ENCODE results near the gene DCLK1. TPM values are rescaled to one million over a fixed set of nuclear protein-coding genes. Genes with fewer than 3 reads are reported as not detected.
A peak's percentile ranks its signal among the peaks of the same experiment; 100 is the strongest.
"Not testable (repeated sequence)": the region's sequence is repeated elsewhere in the genome, so short reads cannot be mapped to it uniquely, and the experiment has no call there.

The DCLK1 gene
- polyA plus RNA-seq, 6 donors from 2014 or later, result not detected

GRCh38 chr13:36090592-36090991, 40.6 kb downstream of the DCLK1 start:
- H3K9me3 Mint-ChIP-seq, result peaks cover 0 to 10% (median 6%) of the 10 kb centered on the region in 7 donors
- no peak for DNase-seq
- H3K27me3 Mint-ChIP-seq, result no peaks in the 10 kb centered on the region
- H3K27ac Mint-ChIP-seq, result no peak overlapping the region
- H3K4me1 Mint-ChIP-seq, result no peaks in the 10 kb centered on the region
- peak overlapping the region in 1 of 8 donors; percentile 34 for H3K4me3 Mint-ChIP-seq
- no peaks in the 10 kb centered on the region for H3K36me3 Mint-ChIP-seq
- ATAC-seq (ENCODE audit: low read depth in 2 of 2), result no peak

- Mint-ChIP-seq H3K4me3 (no peak overlapping the region), H3K4me1 (no peaks in the 10 kb centered on the region), H3K27me3 (no peaks in the 10 kb centered on the region), H3K27ac (no peak overlapping the region), H3K9me3 (peaks cover 0 to 10% (median 6%) of the 10 kb centered on the region in 7 donors), H3K36me3 (no peaks in the 10 kb centered on the region)
- ATAC-seq (ENCODE audit: low read depth in 2 of 2) (no peak), DNase-seq (no peak)
Measured at GRCh38 chr13:36089130-36089647, 42.0 kb downstream of the DCLK1 start.

DNA sequence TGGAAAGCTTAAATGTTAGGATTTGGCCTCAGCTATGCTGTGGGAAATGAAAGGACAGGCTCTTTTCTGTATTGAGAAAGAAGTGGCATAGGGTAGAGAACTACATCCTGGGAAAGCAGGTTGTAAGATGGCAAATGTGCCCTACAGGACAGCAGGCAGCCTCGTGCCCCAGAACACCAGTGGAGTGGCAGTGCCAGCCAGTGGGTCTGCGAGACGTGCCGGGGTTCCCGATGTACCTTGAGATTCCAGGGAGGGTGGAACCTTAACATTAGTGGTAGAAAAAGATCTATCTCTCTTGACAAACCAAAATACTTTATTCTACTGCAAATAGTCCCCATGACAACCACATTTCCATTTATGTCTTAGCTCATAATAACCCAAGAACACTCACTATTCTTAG, 42.7 kb downstream of the DCLK1 start:
- Mint-ChIP-seq H3K4me3 (no peak overlapping the region), H3K9me3 (peaks cover 0 to 10% (median 6%) of the 10 kb centered on the region in 7 donors), H3K36me3 (no peaks in the 10 kb centered on the region), H3K27me3 (no peaks in the 10 kb centered on the region), H3K4me1 (no peaks in the 10 kb centered on the region), H3K27ac (no peak overlapping the region)
- ATAC-seq (ENCODE audit: low read depth in 2 of 2), result no peak
- no peak for DNase-seq

- Mint-ChIP-seq H3K9me3 (peaks cover 0 to 10% (median 6%) of the 10 kb centered on the region in 7 donors), H3K4me3 (no peak overlapping the region)
- no peak for DNase-seq
Measured at GRCh38 chr13:36088001-36088400, 43.2 kb downstream of the DCLK1 start.

DNA sequence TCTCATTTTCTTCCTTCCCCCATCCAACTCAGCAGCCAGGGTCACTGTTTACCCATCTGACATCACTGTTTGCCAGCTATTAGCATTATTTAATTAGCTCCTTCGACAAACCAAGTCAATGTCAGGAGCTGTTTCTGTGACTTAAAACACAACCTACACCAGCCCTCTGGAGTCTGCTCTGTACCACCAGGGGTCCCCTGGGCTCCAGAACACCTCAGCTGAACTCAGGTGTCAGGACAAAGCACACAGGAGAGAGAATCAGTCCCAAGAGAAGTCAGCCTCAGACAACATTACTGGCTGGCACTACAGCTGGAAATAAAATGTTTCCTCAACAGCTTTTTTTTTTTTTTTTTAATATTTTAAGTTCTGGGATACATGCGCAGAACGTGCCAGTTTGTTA, 45.1 kb downstream of the DCLK1 start:
- no peaks in the 10 kb centered on the region for H3K27me3 Mint-ChIP-seq
- no peaks in the 10 kb centered on the region for H3K36me3 Mint-ChIP-seq
- H3K4me3 Mint-ChIP-seq, result no peak overlapping the region
- DNase-seq (no peak), ATAC-seq (ENCODE audit: low read depth in 2 of 2) (no peak)
- H3K4me1 Mint-ChIP-seq, result no peaks in the 10 kb centered on the region
- H3K9me3 Mint-ChIP-seq, result peaks cover 0 to 8% (median 4%) of the 10 kb centered on the region in 7 donors
- H3K27ac Mint-ChIP-seq, result peak overlapping the region in 1 of 6 donors; percentile 60

More at GRCh38 chr13:36088001-36088400, 43.2 kb downstream of the DCLK1 start:
- ATAC-seq (ENCODE audit: low read depth in 2 of 2), result no peak
- Mint-ChIP-seq H3K36me3 (no peaks in the 10 kb centered on the region), H3K4me1 (no peaks in the 10 kb centered on the region), H3K27ac (no peak overlapping the region), H3K27me3 (no peaks in the 10 kb centered on the region)

DNA sequence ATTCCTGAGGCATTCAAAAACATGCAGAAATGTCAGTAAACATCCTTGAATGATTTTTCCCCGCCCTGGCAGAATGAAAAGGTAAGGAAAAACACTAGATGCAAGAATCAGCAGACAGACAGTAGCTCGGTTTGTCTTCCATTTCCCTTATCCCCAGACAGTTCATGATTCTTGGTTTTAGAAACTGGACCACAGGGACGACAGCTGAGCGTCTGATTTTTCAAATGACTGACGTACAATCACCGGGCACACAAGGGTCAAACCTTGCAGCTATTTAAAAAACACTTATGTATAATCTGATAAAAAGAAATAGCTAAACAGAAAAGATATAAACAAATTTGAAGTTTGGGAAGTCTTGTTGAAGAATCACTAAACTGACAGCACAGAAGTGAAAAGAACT, 47.1 kb downstream of the DCLK1 start:
- Mint-ChIP-seq H3K36me3 (no peaks in the 10 kb centered on the region), H3K27me3 (no peaks in the 10 kb centered on the region), H3K4me1 (no peaks in the 10 kb centered on the region), H3K4me3 (no peak overlapping the region), H3K9me3 (peaks cover 0 to 11% (median 1%) of the 10 kb centered on the region in 7 donors), H3K27ac (no peak overlapping the region)
- ATAC-seq (ENCODE audit: low read depth in 2 of 2), result no peak
- no peak for DNase-seq

DNA sequence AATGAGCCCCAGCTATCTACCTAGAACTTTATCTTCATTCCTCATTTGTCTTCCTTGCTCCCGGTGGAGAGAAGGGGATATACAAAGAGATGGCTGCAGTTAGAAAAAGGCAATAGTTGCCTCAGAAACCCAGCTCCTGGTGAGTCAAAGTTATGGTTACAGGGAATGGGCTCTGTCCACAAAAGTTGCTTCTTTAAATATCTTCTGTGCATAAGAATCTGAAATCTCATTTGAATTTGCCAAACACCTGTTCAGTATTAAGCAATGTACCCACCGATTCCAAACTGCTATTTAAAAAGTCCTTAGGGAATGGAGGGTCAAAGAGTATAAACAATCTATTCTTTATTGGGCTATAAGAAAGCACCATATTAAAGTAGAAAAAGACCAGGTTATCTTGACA, 48.4 kb downstream of the DCLK1 start:
- Mint-ChIP-seq H3K4me1 (no peaks in the 10 kb centered on the region), H3K4me3 (no peak overlapping the region), H3K9me3 (peaks cover 1 to 11% (median 4%) of the 10 kb centered on the region in 7 donors), H3K27ac (no peak overlapping the region), H3K36me3 (no peaks in the 10 kb centered on the region), H3K27me3 (no peaks in the 10 kb centered on the region)
- DNase-seq (no peak), ATAC-seq (ENCODE audit: low read depth in 2 of 2) (no peak)

DNA sequence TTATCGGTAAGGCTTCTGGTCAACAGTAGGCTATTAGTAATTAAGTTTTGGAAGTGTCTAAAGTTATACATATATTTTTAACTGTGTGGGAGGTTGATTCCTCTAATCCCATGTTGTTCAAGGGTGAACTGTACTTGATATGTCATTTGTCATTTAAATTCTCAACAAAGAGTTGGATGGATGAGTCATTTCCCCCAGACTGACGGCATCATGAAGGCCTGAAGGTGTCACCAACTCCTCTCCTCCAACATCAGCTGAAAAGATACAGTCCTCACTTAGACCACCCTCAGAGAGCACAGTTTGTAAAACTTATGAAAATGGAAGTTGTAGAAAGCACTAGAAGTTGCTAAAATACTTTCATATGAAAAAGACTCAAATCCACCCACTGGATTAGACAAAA, 48.8 kb downstream of the DCLK1 start:
- H3K4me1 Mint-ChIP-seq, result no peaks in the 10 kb centered on the region
- no peak for DNase-seq
- no peak for ATAC-seq (ENCODE audit: low read depth in 2 of 2)
- no peaks in the 10 kb centered on the region for H3K27me3 Mint-ChIP-seq
- H3K36me3 Mint-ChIP-seq, result no peaks in the 10 kb centered on the region
- no peak overlapping the region for H3K27ac Mint-ChIP-seq
- H3K9me3 Mint-ChIP-seq, result peaks cover 2 to 13% (median 4%) of the 10 kb centered on the region in 7 donors
- no peak overlapping the region for H3K4me3 Mint-ChIP-seq

DNA sequence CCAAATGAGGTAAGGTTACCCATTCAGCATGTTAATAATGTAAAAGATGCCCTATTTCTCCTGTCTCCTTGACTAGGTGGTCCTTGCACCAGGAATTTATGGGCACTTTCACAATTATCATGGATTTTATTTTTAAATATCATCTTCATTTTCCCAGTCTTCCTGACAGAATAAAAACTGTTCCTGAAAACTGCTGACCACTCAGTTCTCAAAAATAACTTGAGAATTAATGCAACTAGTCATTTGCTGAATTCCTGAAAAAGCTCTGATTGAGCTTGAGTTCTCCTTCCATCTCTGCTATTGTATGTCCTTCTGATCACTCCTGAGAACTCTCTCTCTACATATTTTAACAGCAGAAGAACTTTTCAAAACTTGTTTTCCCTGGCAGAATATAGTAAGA, 55.0 kb downstream of the DCLK1 start:
- H3K4me1 Mint-ChIP-seq, result no peaks in the 10 kb centered on the region
- no peak for DNase-seq
- no peaks in the 10 kb centered on the region for H3K36me3 Mint-ChIP-seq
- no peaks in the 10 kb centered on the region for H3K27me3 Mint-ChIP-seq
- H3K9me3 Mint-ChIP-seq, result peaks cover 2 to 13% (median 4%) of the 10 kb centered on the region in 7 donors
- H3K4me3 Mint-ChIP-seq, result no peak overlapping the region
- no peak overlapping the region for H3K27ac Mint-ChIP-seq
- no peak for ATAC-seq (ENCODE audit: low read depth in 2 of 2)

GRCh38 chr13:36074659-36075058, 56.5 kb downstream of the DCLK1 start:
- H3K4me1 Mint-ChIP-seq, result no peaks in the 10 kb centered on the region
- H3K4me3 Mint-ChIP-seq, result no peak overlapping the region
- no peaks in the 10 kb centered on the region for H3K36me3 Mint-ChIP-seq
- H3K27me3 Mint-ChIP-seq, result no peaks in the 10 kb centered on the region
- DNase-seq, result no peak
- peak overlapping the region in 1 of 6 donors; percentile 40 for H3K27ac Mint-ChIP-seq
- H3K9me3 Mint-ChIP-seq, result peaks cover 0 to 13% (median 2%) of the 10 kb centered on the region in 7 donors
- no peak for ATAC-seq (ENCODE audit: low read depth in 2 of 2)

DNA sequence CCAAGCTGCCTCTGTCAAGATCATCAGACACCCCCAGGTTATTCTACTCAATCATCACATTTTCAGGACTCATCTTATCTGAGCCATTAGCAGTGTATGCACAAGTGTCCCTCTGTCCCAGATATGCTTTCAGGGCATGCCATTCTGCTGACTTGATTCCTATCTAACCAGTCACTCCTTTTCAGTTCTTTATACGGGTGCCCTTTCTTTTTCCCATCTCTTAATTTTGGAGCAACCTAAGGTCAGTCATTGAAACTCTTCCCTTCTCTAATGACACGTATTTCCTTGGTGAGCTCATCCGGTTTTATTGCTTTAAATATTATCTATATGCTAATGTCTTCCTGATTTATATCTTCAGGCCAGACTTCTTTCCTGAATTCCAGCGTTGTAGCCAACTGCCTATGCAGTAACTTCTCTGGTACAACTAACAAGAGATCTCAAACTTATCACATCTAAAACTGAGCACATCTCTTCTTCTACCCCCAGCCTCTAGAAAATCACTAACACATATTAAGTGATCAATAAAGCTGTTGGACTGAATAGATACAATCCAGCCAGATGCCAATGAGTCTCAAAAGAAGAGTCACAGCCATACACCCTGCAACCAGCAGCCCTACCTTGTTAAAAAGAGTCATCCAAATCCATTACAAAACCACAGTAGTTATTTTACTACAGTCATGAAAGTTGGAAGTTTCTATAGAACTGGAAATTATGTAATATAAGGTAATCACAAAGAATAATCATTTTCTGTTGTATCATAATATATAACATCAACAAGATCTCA, 58.8 kb downstream of the DCLK1 start:
- H3K27me3 Mint-ChIP-seq, result no peaks in the 10 kb centered on the region

DNA sequence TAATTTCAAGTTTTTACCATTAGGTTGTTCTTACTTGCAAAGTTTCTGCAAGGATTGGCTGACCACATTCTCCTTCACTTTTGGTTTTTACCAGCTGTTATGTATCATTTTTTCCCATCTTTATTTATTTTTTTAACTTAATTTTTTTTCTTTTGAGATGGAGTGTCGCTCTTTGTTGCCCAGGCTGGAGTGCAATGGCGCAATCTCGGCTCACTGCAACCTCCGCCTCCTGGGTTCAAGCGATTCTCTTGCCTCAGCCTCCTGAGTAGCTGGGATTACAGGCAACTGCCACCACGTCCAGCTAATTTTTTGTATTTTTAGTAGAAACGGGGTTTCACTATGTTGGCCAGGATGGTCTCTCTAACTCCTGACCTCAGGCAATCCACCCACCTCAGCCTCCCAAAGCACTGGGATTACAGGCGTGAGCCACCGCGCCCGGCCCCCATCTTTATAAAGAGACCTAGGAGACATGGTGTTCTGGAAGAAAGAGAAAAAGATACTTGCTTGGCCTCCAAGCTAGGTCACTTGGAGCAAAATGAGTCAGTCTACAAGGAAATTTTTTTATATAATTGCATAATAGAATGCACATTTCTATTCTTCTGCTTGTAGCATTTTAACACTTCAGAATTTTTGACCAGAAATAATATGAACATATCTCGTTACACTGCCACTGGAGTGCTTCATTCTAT, 60.5 kb downstream of the DCLK1 start:
- not testable (repeated sequence) for DNase-seq; H3K36me3 Mint-ChIP-seq; H3K27me3 Mint-ChIP-seq; ATAC-seq (ENCODE audit: low read depth in 2 of 2); H3K4me3 Mint-ChIP-seq; H3K27ac Mint-ChIP-seq; H3K4me1 Mint-ChIP-seq; H3K9me3 Mint-ChIP-seq

More for the DNA sequence above, 58.8 kb downstream of the DCLK1 start:
- ATAC-seq (ENCODE audit: low read depth in 2 of 2) (no peak), DNase-seq (no peak)
- Mint-ChIP-seq H3K36me3 (no peaks in the 10 kb centered on the region), H3K27ac (no peak overlapping the region), H3K4me1 (no peaks in the 10 kb centered on the region), H3K9me3 (peaks cover 0 to 4% (median 2%) of the 10 kb centered on the region in 7 donors), H3K4me3 (no peak overlapping the region)

GRCh38 chr13:36069881-36070366, 61.3 kb downstream of the DCLK1 start:
- Mint-ChIP-seq H3K4me1 (no peaks in the 10 kb centered on the region), H3K4me3 (no peak overlapping the region), H3K36me3 (no peaks in the 10 kb centered on the region), H3K27ac (no peak overlapping the region), H3K27me3 (no peaks in the 10 kb centered on the region), H3K9me3 (peaks cover 0 to 7% (median 2%) of the 10 kb centered on the region in 7 donors)
- ATAC-seq (ENCODE audit: low read depth in 2 of 2), result no peak
- DNase-seq, result no peak

GRCh38 chr13:36068991-36069390, 62.2 kb downstream of the DCLK1 start:
- ATAC-seq (ENCODE audit: low read depth in 2 of 2) (no peak), DNase-seq (no peak)
- H3K4me3 Mint-ChIP-seq, result no peak overlapping the region
- H3K27me3 Mint-ChIP-seq, result no peaks in the 10 kb centered on the region
- peaks cover 0 to 7% (median 2%) of the 10 kb centered on the region in 7 donors for H3K9me3 Mint-ChIP-seq
- H3K36me3 Mint-ChIP-seq, result no peaks in the 10 kb centered on the region
- no peaks in the 10 kb centered on the region for H3K4me1 Mint-ChIP-seq
- no peak overlapping the region for H3K27ac Mint-ChIP-seq
